Liver (tissue), 3 donors: Measurements from ENCODE around the gene CLIC2.

Experiments
- EGR1 ChIP-seq, 2 donors: IDR thresholded peaks; 2 replicates each; pipeline ENCODE4 v1.6.1; 2016 to 2018; ENCODE audit warnings: antibody characterized with exemption in 2 of 2, low read depth in 2 of 2
- YY1 ChIP-seq: IDR thresholded peaks from 2 replicates; pipeline ENCODE4 v1.6.1; 2016; ENCODE audit warnings: antibody characterized with exemption, mild to moderate bottlenecking
- TF ChIP-seq, protein P1 (sequence below): fragments of 150-350 bp; IDR thresholded peaks from 2 replicates; pipeline ENCODE4 v1.5.1; 2017; ENCODE audit warnings: improper control_type of control experiment, low read depth, low read length; ENCODE audit not compliant: missing input control
- TF ChIP-seq, protein P2 (sequence below): IDR thresholded peaks from 2 replicates; pipeline ENCODE4 v1.6.1; 2016; ENCODE audit warnings: antibody characterized with exemption, mild to moderate bottlenecking
- donor health status: healthy.
- donor health status: healthy.

DNA sequence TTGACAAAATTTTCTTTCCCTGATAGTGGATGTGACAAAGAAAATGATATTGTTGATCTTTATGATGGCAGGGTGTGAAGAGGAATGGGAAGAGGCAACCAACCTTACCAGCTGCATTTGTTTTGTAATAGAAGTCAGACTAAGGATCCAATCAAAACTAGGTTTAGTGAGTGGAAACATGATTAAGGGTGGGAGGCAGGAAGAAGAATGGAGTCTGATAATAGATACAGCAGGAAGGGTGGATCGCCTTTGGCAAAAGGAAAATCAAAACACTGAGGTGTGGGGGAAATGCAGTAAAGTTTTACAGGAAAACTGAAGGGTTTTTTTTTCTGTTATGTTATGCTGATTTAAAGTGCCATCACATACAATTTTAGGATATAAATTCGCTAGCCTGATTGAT is 3.4 kb downstream of the CLIC2 start:
- TF ChIP-seq, protein P1, sequence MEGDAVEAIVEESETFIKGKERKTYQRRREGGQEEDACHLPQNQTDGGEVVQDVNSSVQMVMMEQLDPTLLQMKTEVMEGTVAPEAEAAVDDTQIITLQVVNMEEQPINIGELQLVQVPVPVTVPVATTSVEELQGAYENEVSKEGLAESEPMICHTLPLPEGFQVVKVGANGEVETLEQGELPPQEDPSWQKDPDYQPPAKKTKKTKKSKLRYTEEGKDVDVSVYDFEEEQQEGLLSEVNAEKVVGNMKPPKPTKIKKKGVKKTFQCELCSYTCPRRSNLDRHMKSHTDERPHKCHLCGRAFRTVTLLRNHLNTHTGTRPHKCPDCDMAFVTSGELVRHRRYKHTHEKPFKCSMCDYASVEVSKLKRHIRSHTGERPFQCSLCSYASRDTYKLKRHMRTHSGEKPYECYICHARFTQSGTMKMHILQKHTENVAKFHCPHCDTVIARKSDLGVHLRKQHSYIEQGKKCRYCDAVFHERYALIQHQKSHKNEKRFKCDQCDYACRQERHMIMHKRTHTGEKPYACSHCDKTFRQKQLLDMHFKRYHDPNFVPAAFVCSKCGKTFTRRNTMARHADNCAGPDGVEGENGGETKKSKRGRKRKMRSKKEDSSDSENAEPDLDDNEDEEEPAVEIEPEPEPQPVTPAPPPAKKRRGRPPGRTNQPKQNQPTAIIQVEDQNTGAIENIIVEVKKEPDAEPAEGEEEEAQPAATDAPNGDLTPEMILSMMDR, result no peak
- TF ChIP-seq YY1 (no peak), EGR1 (IDR thresholded peaks at IDR 0.05; ENCODE audit: low read depth in 2 of 2) (no peak)
- TF ChIP-seq, protein P2, sequence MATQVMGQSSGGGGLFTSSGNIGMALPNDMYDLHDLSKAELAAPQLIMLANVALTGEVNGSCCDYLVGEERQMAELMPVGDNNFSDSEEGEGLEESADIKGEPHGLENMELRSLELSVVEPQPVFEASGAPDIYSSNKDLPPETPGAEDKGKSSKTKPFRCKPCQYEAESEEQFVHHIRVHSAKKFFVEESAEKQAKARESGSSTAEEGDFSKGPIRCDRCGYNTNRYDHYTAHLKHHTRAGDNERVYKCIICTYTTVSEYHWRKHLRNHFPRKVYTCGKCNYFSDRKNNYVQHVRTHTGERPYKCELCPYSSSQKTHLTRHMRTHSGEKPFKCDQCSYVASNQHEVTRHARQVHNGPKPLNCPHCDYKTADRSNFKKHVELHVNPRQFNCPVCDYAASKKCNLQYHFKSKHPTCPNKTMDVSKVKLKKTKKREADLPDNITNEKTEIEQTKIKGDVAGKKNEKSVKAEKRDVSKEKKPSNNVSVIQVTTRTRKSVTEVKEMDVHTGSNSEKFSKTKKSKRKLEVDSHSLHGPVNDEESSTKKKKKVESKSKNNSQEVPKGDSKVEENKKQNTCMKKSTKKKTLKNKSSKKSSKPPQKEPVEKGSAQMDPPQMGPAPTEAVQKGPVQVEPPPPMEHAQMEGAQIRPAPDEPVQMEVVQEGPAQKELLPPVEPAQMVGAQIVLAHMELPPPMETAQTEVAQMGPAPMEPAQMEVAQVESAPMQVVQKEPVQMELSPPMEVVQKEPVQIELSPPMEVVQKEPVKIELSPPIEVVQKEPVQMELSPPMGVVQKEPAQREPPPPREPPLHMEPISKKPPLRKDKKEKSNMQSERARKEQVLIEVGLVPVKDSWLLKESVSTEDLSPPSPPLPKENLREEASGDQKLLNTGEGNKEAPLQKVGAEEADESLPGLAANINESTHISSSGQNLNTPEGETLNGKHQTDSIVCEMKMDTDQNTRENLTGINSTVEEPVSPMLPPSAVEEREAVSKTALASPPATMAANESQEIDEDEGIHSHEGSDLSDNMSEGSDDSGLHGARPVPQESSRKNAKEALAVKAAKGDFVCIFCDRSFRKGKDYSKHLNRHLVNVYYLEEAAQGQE, result no peak
